ENCODE data around the gene PRMT3. TPM values are rescaled to one million over a fixed set of nuclear protein-coding genes. Genes with fewer than 3 reads are reported as not detected.

PRMT3 gene
- total RNA-seq, 1 experiment from 2014 or later, result 26.4 TPM

GRCh38 chr11:20489948-20490347, 102.4 kb downstream of the PRMT3 start:
- Histone ChIP-seq H3K4me1 (ENCODE audit: insufficient read depth, low read length, poor library complexity, severe bottlenecking) (peaks cover 3% of the 10 kb centered on the region), H3K27ac (ENCODE audit: low read depth, low read length, poor library complexity, severe bottlenecking) (no peak overlapping the region), H3K4me3 (ENCODE audit: low read depth, low read length, poor library complexity, severe bottlenecking) (no peak overlapping the region), H3K9me3 (ENCODE audit: low read depth, low read length, poor library complexity, severe bottlenecking) (no peaks in the 10 kb centered on the region), H3K27me3 (replicated peaks; ENCODE audit: insufficient read depth, low read depth, low read length, poor library complexity) (no peaks in the 10 kb centered on the region), H3K36me3 (ENCODE audit: insufficient read depth, low read length, poor library complexity, severe bottlenecking) (no peaks in the 10 kb centered on the region)
- intact Hi-C loops (cut with micrococcal nuclease; ENCODE audit: unreplicated experiment), result no loop called here
- no peak for DNase-seq (ENCODE audit: low spot score)
- TF ChIP-seq CTCF (conservative IDR thresholded peaks at IDR 0.05; ENCODE audit: low read depth, low read length) (no peak), EZH2 (IDR thresholded peaks at IDR 0.05; ENCODE audit: borderline replicate concordance, low read depth, low read length, poor library complexity, severe bottlenecking) (no peak)
- BruUV-seq (replicated peaks), result no TSS peak
- ChIA-PET POLR2A (ENCODE audit: low non-redundant PET) (no interaction called here), CTCF (no interaction called here)

GRCh38 chr11:20493340-20493739, 105.8 kb downstream of the PRMT3 start:
- ChIA-PET CTCF (no interaction called here), POLR2A (ENCODE audit: low non-redundant PET) (no interaction called here)
- H3K36me3 ChIP-seq (ENCODE audit: insufficient read depth, low read length, poor library complexity, severe bottlenecking), result no peaks in the 10 kb centered on the region
- no peak for TF ChIP-seq CTCF (conservative IDR thresholded peaks at IDR 0.05; ENCODE audit: low read depth, low read length)
- no peak for TF ChIP-seq EZH2 (IDR thresholded peaks at IDR 0.05; ENCODE audit: borderline replicate concordance, low read depth, low read length, poor library complexity, severe bottlenecking)
- H3K27ac ChIP-seq (ENCODE audit: low read depth, low read length, poor library complexity, severe bottlenecking), result no peak overlapping the region
- no TSS peak for BruUV-seq (replicated peaks)
- DNase-seq (ENCODE audit: low spot score), result no peak
- H3K4me3 ChIP-seq (ENCODE audit: low read depth, low read length, poor library complexity, severe bottlenecking), result no peak overlapping the region
- H3K9me3 ChIP-seq (ENCODE audit: low read depth, low read length, poor library complexity, severe bottlenecking), result no peaks in the 10 kb centered on the region
- H3K4me1 ChIP-seq (ENCODE audit: insufficient read depth, low read length, poor library complexity, severe bottlenecking), result peaks cover 3% of the 10 kb centered on the region
- H3K27me3 ChIP-seq (replicated peaks; ENCODE audit: insufficient read depth, low read depth, low read length, poor library complexity), result no peaks in the 10 kb centered on the region
- intact Hi-C loops (cut with micrococcal nuclease; ENCODE audit: unreplicated experiment), result no loop called here

- no peak overlapping the region for H3K4me3 ChIP-seq (ENCODE audit: low read depth, low read length, poor library complexity, severe bottlenecking)
- H3K9me3 ChIP-seq (ENCODE audit: low read depth, low read length, poor library complexity, severe bottlenecking), result no peaks in the 10 kb centered on the region
- ChIA-PET CTCF (no interaction called here), POLR2A (ENCODE audit: low non-redundant PET) (no interaction called here)
- no peaks in the 10 kb centered on the region for H3K27me3 ChIP-seq (replicated peaks; ENCODE audit: insufficient read depth, low read depth, low read length, poor library complexity)
- intact Hi-C loops (cut with micrococcal nuclease; ENCODE audit: unreplicated experiment), result no loop called here
- TF ChIP-seq CTCF (conservative IDR thresholded peaks at IDR 0.05; ENCODE audit: low read depth, low read length) (no peak), EZH2 (IDR thresholded peaks at IDR 0.05; ENCODE audit: borderline replicate concordance, low read depth, low read length, poor library complexity, severe bottlenecking) (no peak)
- no peak for DNase-seq (ENCODE audit: low spot score)
- H3K27ac ChIP-seq (ENCODE audit: low read depth, low read length, poor library complexity, severe bottlenecking), result no peak overlapping the region
- no peaks in the 10 kb centered on the region for H3K36me3 ChIP-seq (ENCODE audit: insufficient read depth, low read length, poor library complexity, severe bottlenecking)
- BruUV-seq (replicated peaks), result no TSS peak
- H3K4me1 ChIP-seq (ENCODE audit: insufficient read depth, low read length, poor library complexity, severe bottlenecking), result no peaks in the 10 kb centered on the region
These were observed 109.7 kb downstream of the PRMT3 start for GRCh38 chr11:20497124-20497792.
